Astrocyte (in vitro differentiated cells and primary cell): ENCODE data around the gene UVSSA.

Experiments
- CTCF ChIP-seq: IDR thresholded peaks from 2 replicates; pipeline ENCODE4 v1.5.1; 2011; ENCODE audit warnings: low read depth, mild to moderate bottlenecking, inconsistent platforms, low read length, moderate library complexity; ENCODE audit not compliant: insufficient read depth
- EZH2 ChIP-seq: IDR thresholded peaks from 2 replicates; pipeline ENCODE4 v1.6.1; 2012; ENCODE audit warnings: mild to moderate bottlenecking, low read length, inconsistent platforms; ENCODE audit not compliant: insufficient read depth

- TF ChIP-seq EZH2 (no peak), CTCF (no peak)
Observed at GRCh38 chr4:1328267-1329155, 18.5 kb upstream of the UVSSA start.
